Activated naive CD8-positive, alpha-beta T cell treated with anti-CD3 and anti-CD28 coated beads, Interleukin-2, amount 10 ng/mL, durations not matched to agents 7 days and 5 days (primary cell): ENCODE measurements around the gene THRA. TPM values are rescaled to one million over a fixed set of nuclear protein-coding genes. Genes with fewer than 3 reads are reported as not detected.

ENCODE experiments used
- ATAC-seq: fragments of 150-1000 bp; cut with Tn5 transposase; one replicate; pipeline ENCODE4 v1.10.0; 2021; ENCODE audit warnings: low read depth, moderate library complexity
- POLR2A ChIA-PET: fragments of 350-600 bp; sonication (Branson Sonifier 250); formaldehyde crosslinking; loops from one replicate; lab custom pipeline; 2021; ENCODE audit warnings: antibody characterized with exemption; lab: Charles Lee
- DNase-seq: peaks from one replicate; pipeline ENCODE4 v3.0.0; 2021
- H3K27ac Mint-ChIP-seq: one replicate; pipeline ENCODE4 v1.8.0; 2022; ENCODE audit warnings: mild to moderate bottlenecking, mixed read lengths
- H3K27me3 Mint-ChIP-seq: one replicate; pipeline ENCODE4 v1.8.0; 2022; ENCODE audit warnings: mild to moderate bottlenecking, moderate library complexity, mixed read lengths
- H3K36me3 Mint-ChIP-seq: one replicate; pipeline ENCODE4 v1.8.0; 2021; ENCODE audit warnings: mild to moderate bottlenecking, mixed read lengths
- H3K4me1 Mint-ChIP-seq: one replicate; pipeline ENCODE4 v1.8.0; 2021; ENCODE audit warnings: mixed read lengths
- H3K4me3 Mint-ChIP-seq: one replicate; pipeline ENCODE4 v1.8.0; 2022; ENCODE audit warnings: mild to moderate bottlenecking, moderate library complexity, mixed read lengths
- H3K9me3 Mint-ChIP-seq: one replicate; pipeline ENCODE4 v1.8.0; 2021; ENCODE audit warnings: mixed read lengths
- total RNA-seq, 2 experiments: library from RNA; stranded (reverse); gene quantifications; one replicate each; pipeline ENCODE4 v1.2.3, GENCODE V29; 2021

Gene THRA, protein sequence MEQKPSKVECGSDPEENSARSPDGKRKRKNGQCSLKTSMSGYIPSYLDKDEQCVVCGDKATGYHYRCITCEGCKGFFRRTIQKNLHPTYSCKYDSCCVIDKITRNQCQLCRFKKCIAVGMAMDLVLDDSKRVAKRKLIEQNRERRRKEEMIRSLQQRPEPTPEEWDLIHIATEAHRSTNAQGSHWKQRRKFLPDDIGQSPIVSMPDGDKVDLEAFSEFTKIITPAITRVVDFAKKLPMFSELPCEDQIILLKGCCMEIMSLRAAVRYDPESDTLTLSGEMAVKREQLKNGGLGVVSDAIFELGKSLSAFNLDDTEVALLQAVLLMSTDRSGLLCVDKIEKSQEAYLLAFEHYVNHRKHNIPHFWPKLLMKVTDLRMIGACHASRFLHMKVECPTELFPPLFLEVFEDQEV
- total RNA-seq = 10 to 100 TPM; 19.9 to 20.3 TPM

DNA sequence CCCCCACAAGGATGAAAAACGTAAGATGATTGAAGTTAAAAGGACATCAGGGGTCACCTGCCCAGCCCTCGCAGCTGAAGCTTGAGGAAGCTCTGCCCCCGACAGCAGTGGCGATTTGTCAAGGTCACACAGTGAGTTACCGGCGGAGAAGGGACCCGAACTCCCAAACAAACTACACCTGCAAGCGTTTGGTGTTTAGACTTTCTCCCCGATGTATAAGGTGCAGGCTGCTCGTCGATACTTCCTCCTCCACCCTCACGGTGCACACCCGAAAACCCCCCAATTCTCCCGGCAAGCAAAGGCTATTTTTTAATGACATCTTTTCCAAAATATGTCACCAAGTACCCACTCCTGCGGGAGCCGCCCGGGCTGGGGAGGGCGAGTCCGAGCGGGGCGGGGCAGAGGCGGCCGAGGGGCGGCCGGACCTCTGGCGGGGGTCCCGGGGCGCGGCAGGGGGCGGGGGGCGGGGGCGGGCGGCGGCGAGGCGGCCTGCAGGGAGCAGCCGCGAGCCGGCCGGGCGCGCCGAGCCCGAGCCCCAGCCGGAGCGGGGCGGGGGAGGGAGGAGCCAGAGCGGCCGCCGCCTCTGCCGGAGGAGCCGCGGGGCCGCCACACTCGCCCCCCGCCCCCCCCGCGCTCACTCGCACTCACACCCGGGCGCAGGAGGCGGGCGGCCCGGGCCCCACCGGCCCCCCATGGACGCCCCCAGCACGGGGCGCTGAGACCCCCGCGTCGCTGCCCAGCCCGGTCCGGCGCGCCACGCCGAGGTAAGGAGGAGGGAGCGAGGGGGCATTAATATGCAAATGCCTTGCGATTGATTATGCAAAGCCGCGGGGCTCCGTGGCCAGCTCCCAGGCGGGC lies at the start of gene THRA:
Gene THRA, plus strand, starts transcription at position 637 of the 858 bp plus-strand sequence. CDS start 11,524 bp downstream, outside the sequence.
- peaks cover 31% of the 10 kb centered on the region for H3K4me1 Mint-ChIP-seq
- H3K9me3 Mint-ChIP-seq = no peaks in the 10 kb centered on the region
- POLR2A ChIA-PET = interaction anchor here (1.2 to 1.5 kb wide), 3 partner anchors 8 to 50 kb away, joined by 3 to 8 read pairs (median 5); partner anchors contain the start of gene MED24
- H3K36me3 Mint-ChIP-seq = no peaks in the 10 kb centered on the region
- H3K27me3 Mint-ChIP-seq = peaks cover 31% of the 10 kb centered on the region
- peak; percentile 91 for ATAC-seq
- peak within 1 kb of the TSS; percentile 72 for H3K27ac Mint-ChIP-seq
- peak within 1 kb of the TSS; percentile 86 for H3K4me3 Mint-ChIP-seq
- DNase-seq = peak; percentile 83

DNA sequence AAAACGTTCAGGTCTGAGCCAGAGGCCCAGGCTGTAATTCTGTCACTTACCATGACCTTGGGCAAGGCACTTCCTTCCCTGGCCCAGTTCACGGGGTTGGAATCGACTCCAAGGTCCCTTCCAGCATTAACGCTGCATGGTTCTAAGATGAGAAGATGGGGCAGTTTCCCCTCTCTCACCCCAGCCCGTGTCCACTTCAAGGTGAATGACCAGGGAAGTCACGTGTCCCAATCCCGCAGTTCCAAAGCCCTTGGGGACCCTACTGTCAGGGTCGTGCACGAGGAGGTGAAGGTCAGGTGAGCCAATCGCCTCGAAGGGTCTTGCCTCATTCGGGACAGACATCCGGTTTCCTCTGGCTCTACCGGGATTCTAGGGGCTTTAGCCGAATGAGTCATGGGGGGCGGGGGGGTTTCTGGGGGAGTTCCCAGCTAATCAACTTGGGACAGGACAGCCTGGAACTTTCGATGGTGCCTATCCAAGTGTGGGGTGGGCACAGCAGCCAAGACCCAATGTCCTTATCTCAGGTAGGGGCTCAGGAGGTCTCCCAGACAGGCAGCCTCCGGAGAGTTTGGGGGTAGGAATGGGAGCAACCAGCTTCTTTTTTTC lies 48.3 kb upstream of the THRA start:
- Mint-ChIP-seq H3K4me1 (peaks cover 19% of the 10 kb centered on the region), H3K4me3 (no peak overlapping the region), H3K9me3 (no peaks in the 10 kb centered on the region), H3K27me3 (peaks cover 7% of the 10 kb centered on the region), H3K36me3 (peaks cover 2% of the 10 kb centered on the region), H3K27ac (no peak overlapping the region)
- DNase-seq = no peak
- POLR2A ChIA-PET = no interaction called here
- ATAC-seq = no peak

DNA sequence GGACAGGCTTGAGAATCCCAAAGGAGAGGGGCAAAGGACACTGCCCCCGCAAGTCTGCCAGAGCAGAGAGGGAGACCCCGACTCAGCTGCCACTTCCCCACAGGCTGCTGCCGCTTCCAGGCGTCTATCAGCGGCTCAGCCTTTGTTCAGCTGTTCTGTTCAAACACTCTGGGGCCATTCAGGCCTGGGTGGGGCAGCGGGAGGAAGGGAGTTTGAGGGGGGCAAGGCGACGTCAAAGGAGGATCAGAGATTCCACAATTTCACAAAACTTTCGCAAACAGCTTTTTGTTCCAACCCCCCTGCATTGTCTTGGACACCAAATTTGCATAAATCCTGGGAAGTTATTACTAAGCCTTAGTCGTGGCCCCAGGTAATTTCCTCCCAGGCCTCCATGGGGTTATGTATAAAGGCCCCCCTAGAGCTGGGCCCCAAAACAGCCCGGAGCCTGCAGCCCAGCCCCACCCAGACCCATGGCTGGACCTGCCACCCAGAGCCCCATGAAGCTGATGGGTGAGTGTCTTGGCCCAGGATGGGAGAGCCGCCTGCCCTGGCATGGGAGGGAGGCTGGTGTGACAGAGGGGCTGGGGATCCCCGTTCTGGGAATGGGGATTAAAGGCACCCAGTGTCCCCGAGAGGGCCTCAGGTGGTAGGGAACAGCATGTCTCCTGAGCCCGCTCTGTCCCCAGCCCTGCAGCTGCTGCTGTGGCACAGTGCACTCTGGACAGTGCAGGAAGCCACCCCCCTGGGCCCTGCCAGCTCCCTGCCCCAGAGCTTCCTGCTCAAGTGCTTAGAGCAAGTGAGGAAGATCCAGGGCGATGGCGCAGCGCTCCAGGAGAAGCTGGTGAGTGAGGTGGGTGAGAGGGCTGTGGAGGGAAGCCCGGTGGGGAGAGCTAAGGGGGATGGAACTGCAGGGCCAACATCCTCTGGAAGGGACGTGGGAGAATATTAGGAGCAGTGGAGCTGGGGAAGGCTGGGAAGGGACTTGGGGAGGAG lies 47.5 kb upstream of the THRA start, which contains the start of gene CSF3:
Gene CSF3, plus strand, starts transcription at position 436 of the 993 bp plus-strand sequence. Its CDS starts 35 bp downstream, at position 471.
- ATAC-seq = no peak
- Mint-ChIP-seq H3K4me1 (peaks cover 16% of the 10 kb centered on the region), H3K27ac (no peak within 1 kb of the TSS), H3K27me3 (peaks cover 7% of the 10 kb centered on the region), H3K9me3 (no peaks in the 10 kb centered on the region), H3K4me3 (no peak within 1 kb of the TSS), H3K36me3 (peaks cover 2% of the 10 kb centered on the region)
- DNase-seq = no peak
- POLR2A ChIA-PET = interaction anchor here (1.1 kb wide), 1 partner anchor 108 kb away, joined by 3 read pairs; no protein-coding TSS in a partner anchor

DNA sequence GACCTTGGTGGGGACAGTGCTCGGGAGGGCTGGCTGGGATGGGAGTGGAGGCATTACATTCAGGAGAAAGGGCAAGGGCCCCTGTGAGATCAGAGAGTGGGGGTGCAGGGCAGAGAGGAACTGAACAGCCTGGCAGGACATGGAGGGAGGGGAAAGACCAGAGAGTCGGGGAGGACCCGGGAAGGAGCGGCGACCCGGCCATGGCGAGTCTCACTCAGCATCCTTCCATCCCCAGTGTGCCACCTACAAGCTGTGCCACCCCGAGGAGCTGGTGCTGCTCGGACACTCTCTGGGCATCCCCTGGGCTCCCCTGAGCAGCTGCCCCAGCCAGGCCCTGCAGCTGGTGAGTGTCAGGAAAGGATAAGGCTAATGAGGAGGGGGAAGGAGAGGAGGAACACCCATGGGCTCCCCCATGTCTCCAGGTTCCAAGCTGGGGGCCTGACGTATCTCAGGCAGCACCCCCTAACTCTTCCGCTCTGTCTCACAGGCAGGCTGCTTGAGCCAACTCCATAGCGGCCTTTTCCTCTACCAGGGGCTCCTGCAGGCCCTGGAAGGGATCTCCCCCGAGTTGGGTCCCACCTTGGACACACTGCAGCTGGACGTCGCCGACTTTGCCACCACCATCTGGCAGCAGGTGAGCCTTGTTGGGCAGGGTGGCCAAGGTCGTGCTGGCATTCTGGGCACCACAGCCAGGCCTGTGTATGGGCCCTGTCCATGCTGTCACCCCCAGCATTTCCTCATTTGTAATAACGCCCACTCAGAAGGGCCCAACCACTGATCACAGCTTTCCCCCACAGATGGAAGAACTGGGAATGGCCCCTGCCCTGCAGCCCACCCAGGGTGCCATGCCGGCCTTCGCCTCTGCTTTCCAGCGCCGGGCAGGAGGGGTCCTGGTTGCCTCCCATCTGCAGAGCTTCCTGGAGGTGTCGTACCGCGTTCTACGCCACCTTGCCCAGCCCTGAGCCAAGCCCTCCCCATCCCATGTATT lies 46.5 kb upstream of the THRA start:
- no peak for ATAC-seq
- H3K27me3 Mint-ChIP-seq = peaks cover 7% of the 10 kb centered on the region
- POLR2A ChIA-PET = interaction anchor here (1.1 kb wide), 1 partner anchor 107 kb away, joined by 3 read pairs; no protein-coding TSS in a partner anchor

DNA sequence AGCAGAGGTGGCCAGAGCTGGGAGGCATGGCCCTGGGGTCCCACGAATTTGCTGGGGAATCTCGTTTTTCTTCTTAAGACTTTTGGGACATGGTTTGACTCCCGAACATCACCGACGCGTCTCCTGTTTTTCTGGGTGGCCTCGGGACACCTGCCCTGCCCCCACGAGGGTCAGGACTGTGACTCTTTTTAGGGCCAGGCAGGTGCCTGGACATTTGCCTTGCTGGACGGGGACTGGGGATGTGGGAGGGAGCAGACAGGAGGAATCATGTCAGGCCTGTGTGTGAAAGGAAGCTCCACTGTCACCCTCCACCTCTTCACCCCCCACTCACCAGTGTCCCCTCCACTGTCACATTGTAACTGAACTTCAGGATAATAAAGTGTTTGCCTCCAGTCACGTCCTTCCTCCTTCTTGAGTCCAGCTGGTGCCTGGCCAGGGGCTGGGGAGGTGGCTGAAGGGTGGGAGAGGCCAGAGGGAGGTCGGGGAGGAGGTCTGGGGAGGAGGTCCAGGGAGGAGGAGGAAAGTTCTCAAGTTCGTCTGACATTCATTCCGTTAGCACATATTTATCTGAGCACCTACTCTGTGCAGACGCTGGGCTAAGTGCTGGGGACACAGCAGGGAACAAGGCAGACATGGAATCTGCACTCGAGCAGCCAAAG lies 45.2 kb upstream of the THRA start:
- Mint-ChIP-seq H3K4me1 (peaks cover 8% of the 10 kb centered on the region), H3K27ac (no peak overlapping the region), H3K27me3 (peaks cover 5% of the 10 kb centered on the region), H3K9me3 (no peaks in the 10 kb centered on the region), H3K4me3 (no peak overlapping the region), H3K36me3 (peaks cover 3% of the 10 kb centered on the region)
- DNase-seq (no peak), ATAC-seq (no peak)
- POLR2A ChIA-PET = no interaction called here

More for the DNA sequence above, 46.5 kb upstream of the THRA start:
- peaks cover 16% of the 10 kb centered on the region for H3K4me1 Mint-ChIP-seq
- H3K4me3 Mint-ChIP-seq = no peak overlapping the region
- DNase-seq = no peak
- H3K9me3 Mint-ChIP-seq = no peaks in the 10 kb centered on the region
- peaks cover 3% of the 10 kb centered on the region for H3K36me3 Mint-ChIP-seq
- no peak overlapping the region for H3K27ac Mint-ChIP-seq

DNA sequence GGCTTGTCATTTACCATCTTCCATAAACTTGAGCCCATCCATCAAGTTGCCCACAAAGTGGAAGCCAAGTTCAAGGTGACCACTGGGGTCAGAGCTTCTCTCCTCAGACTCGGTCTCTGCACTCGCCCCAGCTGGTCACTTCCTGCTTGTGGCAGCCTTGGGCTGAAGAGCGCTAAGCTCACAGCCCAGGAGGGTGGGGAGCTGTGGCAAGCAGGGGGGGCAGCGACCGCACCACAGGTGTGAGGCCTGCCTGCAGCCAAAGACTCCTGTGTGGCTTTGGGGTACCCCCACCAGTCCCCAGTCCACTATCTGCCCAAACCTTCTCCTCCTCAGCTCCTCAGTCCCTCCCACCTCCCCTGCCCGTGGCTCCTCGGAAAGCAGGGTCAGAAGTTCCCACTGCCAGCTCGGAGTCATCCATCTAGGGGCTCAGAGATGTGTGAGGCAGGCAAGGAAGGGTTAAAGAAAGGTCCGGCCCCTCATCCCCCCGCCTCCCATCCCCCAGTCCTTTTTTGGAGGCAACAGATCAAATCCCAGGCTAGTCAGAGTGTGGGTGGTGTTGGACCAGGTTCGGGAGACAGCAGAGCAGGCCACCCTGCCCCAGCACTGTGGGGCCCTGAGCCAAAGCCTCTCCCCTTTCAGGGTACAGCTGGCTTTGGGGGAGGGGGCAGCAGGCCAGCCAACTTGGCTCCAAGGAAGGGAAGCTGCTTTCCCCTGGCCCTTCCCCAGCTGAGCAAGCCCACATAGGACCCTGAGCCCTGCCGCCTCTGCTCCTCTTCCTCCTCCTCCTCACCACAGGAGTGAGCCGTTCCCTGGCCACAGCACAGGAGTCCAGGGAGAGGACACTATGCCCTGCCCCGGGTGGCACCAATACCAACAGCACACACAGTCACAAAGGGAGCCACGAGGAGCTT lies 44.3 kb upstream of the THRA start:
- peaks cover 5% of the 10 kb centered on the region for H3K27me3 Mint-ChIP-seq
- H3K36me3 Mint-ChIP-seq = peaks cover 3% of the 10 kb centered on the region
- H3K27ac Mint-ChIP-seq = no peak overlapping the region
- H3K4me1 Mint-ChIP-seq = peaks cover 6% of the 10 kb centered on the region
- ATAC-seq = no peak
- POLR2A ChIA-PET = no interaction called here
- no peak overlapping the region for H3K4me3 Mint-ChIP-seq
- H3K9me3 Mint-ChIP-seq = no peaks in the 10 kb centered on the region
- no peak for DNase-seq

DNA sequence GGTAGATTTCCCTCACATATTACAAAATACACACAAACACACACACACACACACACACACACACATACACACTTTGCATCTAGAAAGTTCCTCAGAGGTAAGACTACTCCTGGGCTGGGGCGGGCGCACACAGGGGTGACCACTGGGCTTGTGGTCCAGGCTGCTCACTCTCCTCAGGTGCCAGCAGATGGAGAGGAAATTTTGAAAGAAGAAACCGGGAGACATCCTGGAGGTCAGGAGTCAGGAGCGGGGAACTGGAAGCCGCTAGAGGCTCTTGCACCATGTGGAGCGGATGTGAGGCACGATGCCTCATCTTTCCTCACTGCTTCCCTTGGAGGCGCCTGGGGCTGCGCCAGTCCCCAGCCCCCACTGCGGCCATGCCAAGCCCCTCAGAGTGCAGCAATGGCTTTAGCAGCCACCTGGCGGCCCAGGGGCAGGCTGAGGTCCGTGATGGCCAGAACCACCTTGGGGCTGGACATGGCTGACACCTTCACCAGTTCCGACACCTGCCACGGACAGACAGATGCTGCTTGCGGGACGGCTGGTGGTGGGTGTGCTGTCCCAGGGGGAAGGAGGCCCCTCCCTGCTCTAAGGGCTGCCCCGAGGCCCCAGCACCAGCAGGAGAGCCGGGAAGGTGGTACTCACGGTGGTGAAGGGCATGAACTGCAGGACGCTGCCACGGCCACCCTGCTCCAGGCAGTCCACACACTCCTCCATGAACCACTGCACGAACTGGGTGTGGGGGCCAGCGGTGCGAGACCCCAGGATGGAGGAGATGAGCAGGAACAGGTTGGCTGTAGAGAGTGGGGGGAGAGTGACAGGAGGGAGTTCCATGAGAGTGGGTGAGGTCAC lies 43.4 kb upstream of the THRA start:
- H3K4me1 Mint-ChIP-seq = no peaks in the 10 kb centered on the region
- POLR2A ChIA-PET = no interaction called here
- ATAC-seq (no peak), DNase-seq (no peak)
- no peak overlapping the region for H3K27ac Mint-ChIP-seq
- peaks cover 3% of the 10 kb centered on the region for H3K36me3 Mint-ChIP-seq
- H3K27me3 Mint-ChIP-seq = no peaks in the 10 kb centered on the region
- no peak overlapping the region for H3K4me3 Mint-ChIP-seq
- H3K9me3 Mint-ChIP-seq = no peaks in the 10 kb centered on the region

DNA sequence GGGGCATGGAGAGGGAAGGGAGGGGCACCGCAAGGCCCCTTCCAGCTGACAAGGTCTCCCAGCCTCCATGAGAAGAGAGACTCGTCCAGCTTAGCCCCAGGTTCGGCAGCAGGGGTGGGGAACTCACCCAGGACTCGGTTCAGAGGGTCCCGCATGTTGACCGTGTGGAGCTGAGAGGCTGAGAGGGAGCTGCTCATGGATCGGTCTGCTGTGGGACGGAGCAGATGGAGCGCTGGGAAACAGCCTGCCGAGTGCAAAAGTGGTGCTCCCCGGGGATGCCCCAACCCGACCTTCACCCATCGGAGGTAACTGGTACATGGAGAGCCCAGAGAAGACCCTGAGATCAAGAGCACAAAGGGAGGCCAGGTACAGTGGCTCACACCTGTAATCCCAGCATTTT lies 42.6 kb upstream of the THRA start:
- Mint-ChIP-seq H3K9me3 (no peaks in the 10 kb centered on the region), H3K27ac (no peak overlapping the region), H3K27me3 (no peaks in the 10 kb centered on the region), H3K4me1 (peaks cover under 1% of the 10 kb centered on the region), H3K4me3 (no peak overlapping the region), H3K36me3 (peaks cover 6% of the 10 kb centered on the region)
- ATAC-seq (no peak), DNase-seq (no peak)
- POLR2A ChIA-PET = no interaction called here

DNA sequence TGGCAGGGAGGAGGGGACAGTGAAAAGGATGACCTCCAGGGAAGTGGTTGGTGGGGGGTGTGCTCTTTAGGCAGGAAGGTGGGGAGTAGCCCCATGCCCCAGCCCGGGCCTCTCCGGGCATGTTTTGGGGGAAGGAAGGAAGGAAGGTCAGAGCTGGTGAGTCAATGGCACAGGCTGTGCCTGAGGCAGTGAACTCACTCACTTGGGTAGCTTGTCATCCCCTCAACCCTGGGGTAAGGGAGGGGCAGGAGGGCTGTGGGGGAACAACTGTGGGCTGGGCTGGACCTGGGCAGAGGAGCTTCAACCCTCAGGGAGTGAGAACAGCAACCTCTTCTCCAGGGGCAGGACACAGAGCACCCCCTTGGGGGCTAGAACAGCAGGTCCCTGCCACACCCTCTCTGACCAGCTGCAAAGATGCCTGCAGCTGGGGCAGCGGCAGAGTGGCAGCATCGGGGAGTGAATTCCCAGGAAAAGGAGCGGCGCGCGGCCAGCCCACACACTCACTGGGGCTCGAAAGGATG lies 41.3 kb upstream of the THRA start:
- Mint-ChIP-seq H3K4me1 (peaks cover 14% of the 10 kb centered on the region), H3K9me3 (no peaks in the 10 kb centered on the region), H3K36me3 (peaks cover 16% of the 10 kb centered on the region), H3K27me3 (no peaks in the 10 kb centered on the region), H3K27ac (peak overlapping the region; percentile 40), H3K4me3 (no peak overlapping the region)
- POLR2A ChIA-PET = interaction anchor here (0.6 to 0.9 kb wide), 2 partner anchors 41 to 266 kb away, joined by 3 to 5 read pairs; partner anchors contain the start of gene PSMD3
- ATAC-seq (no peak), DNase-seq (no peak)
